HepG2 (cell line): Measurements from ENCODE around the gene LIPE.

Experiments
- CREB1 ChIP-seq, 2 experiments: fragments of 450-650 bp in 1 of 2; IDR thresholded peaks; 2 replicates each; pipeline ENCODE4 v1.6.1; 2016 to 2017; ENCODE audit warnings: control low read depth in 1 of 2, mild to moderate bottlenecking in 1 of 2, missing compliant biosample characterization in 1 of 2, missing genetic modification characterization in 1 of 2
- HNRNPH1 ChIP-seq: fragments of 200-400 bp; formaldehyde crosslinking; optimal IDR thresholded peaks from 2 replicates; pipeline ENCODE3; 2017; ENCODE audit warnings: mild to moderate bottlenecking, low read depth, low read length
- PAF1 ChIP-seq: IDR thresholded peaks from 2 replicates; pipeline ENCODE4 v1.6.1; 2016; ENCODE audit warnings: missing genetic modification reagents, missing compliant biosample characterization
- POLR2A ChIP-seq, 2 experiments: IDR thresholded peaks; 2 replicates each; pipeline ENCODE4 v1.6.1; 2011; ENCODE audit warnings: low read depth in 2 of 2, low read length in 2 of 2, mild to moderate bottlenecking in 1 of 2, moderate library complexity in 1 of 2; ENCODE audit not compliant: insufficient read depth in 1 of 2
- RAD21 ChIP-seq: fragments of 450-650 bp; formaldehyde crosslinking; IDR thresholded peaks from 2 replicates; pipeline ENCODE4 v1.5.0; 2020; ENCODE audit warnings: mild to moderate bottlenecking
- REST ChIP-seq, 2 experiments: IDR thresholded peaks; 2 replicates each; pipeline ENCODE4 v1.6.1; 2011 to 2012; ENCODE audit warnings: low read length in 2 of 2, borderline replicate concordance in 1 of 2, low read depth in 1 of 2, mild to moderate bottlenecking in 1 of 2, moderate library complexity in 1 of 2
- SIX1 ChIP-seq: sonication (generic); formaldehyde crosslinking; IDR thresholded peaks from 2 replicates; pipeline ENCODE4 v1.4.0; 2020; ENCODE audit warnings: missing genetic modification reagents, borderline replicate concordance
- SUZ12 ChIP-seq: fragments of 150-350 bp; IDR thresholded peaks from 2 replicates; pipeline ENCODE4 v1.6.1; 2014; ENCODE audit warnings: low read depth, low read length
- ZNF530 ChIP-seq: sonication (generic); formaldehyde crosslinking; IDR thresholded peaks from 2 replicates; pipeline ENCODE4 v1.5.0; 2020; ENCODE audit warnings: low read depth, mild to moderate bottlenecking, missing genetic modification reagents
- ZNF746 ChIP-seq: sonication (generic); formaldehyde crosslinking; IDR thresholded peaks from 2 replicates; pipeline ENCODE4 v1.8.0; 2022; ENCODE audit warnings: mild to moderate bottlenecking, missing genetic modification reagents
- TF ChIP-seq, protein P1 (sequence below), 2 experiments: sonication (generic) in 1 of 2; formaldehyde crosslinking in 1 of 2; IDR thresholded peaks; 2 replicates each; pipeline versions ENCODE4 v1.4.0 to v1.6.1; 2018 to 2020; ENCODE audit warnings: missing genetic modification reagents in 2 of 2, borderline replicate concordance in 1 of 2, low read depth in 1 of 2, mild to moderate bottlenecking in 1 of 2, missing biosample characterization in 1 of 2
- TF ChIP-seq, protein P2 (sequence below): sonication (generic); formaldehyde crosslinking; IDR thresholded peaks from 2 replicates; pipeline ENCODE4 v1.5.0; 2020; ENCODE audit warnings: mild to moderate bottlenecking, missing genetic modification reagents, moderate library complexity
- TF ChIP-seq, protein P3 (sequence below): IDR thresholded peaks from 2 replicates; pipeline ENCODE4 v1.4.0; 2020; ENCODE audit warnings: mild to moderate bottlenecking, missing genetic modification reagents

- TF ChIP-seq, protein P1, sequence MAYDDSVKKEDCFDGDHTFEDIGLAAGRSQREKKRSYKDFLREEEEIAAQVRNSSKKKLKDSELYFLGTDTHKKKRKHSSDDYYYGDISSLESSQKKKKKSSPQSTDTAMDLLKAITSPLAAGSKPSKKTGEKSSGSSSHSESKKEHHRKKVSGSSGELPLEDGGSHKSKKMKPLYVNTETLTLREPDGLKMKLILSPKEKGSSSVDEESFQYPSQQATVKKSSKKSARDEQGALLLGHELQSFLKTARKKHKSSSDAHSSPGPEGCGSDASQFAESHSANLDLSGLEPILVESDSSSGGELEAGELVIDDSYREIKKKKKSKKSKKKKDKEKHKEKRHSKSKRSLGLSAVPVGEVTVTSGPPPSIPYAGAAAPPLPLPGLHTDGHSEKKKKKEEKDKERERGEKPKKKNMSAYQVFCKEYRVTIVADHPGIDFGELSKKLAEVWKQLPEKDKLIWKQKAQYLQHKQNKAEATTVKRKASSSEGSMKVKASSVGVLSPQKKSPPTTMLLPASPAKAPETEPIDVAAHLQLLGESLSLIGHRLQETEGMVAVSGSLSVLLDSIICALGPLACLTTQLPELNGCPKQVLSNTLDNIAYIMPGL (CRISPR knock-in tag; IDR thresholded peaks at IDR 0.05; ENCODE audit: borderline replicate concordance in 1 of 2, low read depth in 1 of 2): no peak
- TF ChIP-seq, protein P2, sequence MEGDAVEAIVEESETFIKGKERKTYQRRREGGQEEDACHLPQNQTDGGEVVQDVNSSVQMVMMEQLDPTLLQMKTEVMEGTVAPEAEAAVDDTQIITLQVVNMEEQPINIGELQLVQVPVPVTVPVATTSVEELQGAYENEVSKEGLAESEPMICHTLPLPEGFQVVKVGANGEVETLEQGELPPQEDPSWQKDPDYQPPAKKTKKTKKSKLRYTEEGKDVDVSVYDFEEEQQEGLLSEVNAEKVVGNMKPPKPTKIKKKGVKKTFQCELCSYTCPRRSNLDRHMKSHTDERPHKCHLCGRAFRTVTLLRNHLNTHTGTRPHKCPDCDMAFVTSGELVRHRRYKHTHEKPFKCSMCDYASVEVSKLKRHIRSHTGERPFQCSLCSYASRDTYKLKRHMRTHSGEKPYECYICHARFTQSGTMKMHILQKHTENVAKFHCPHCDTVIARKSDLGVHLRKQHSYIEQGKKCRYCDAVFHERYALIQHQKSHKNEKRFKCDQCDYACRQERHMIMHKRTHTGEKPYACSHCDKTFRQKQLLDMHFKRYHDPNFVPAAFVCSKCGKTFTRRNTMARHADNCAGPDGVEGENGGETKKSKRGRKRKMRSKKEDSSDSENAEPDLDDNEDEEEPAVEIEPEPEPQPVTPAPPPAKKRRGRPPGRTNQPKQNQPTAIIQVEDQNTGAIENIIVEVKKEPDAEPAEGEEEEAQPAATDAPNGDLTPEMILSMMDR (CRISPR knock-in tag): no peak
- TF ChIP-seq REST (IDR thresholded peaks at IDR 0.05; ENCODE audit: borderline replicate concordance in 1 of 2, low read depth in 1 of 2, low read length in 2 of 2): no peak
- no peak for TF ChIP-seq ZNF746 (CRISPR knock-in tag)
- TF ChIP-seq, protein P3, sequence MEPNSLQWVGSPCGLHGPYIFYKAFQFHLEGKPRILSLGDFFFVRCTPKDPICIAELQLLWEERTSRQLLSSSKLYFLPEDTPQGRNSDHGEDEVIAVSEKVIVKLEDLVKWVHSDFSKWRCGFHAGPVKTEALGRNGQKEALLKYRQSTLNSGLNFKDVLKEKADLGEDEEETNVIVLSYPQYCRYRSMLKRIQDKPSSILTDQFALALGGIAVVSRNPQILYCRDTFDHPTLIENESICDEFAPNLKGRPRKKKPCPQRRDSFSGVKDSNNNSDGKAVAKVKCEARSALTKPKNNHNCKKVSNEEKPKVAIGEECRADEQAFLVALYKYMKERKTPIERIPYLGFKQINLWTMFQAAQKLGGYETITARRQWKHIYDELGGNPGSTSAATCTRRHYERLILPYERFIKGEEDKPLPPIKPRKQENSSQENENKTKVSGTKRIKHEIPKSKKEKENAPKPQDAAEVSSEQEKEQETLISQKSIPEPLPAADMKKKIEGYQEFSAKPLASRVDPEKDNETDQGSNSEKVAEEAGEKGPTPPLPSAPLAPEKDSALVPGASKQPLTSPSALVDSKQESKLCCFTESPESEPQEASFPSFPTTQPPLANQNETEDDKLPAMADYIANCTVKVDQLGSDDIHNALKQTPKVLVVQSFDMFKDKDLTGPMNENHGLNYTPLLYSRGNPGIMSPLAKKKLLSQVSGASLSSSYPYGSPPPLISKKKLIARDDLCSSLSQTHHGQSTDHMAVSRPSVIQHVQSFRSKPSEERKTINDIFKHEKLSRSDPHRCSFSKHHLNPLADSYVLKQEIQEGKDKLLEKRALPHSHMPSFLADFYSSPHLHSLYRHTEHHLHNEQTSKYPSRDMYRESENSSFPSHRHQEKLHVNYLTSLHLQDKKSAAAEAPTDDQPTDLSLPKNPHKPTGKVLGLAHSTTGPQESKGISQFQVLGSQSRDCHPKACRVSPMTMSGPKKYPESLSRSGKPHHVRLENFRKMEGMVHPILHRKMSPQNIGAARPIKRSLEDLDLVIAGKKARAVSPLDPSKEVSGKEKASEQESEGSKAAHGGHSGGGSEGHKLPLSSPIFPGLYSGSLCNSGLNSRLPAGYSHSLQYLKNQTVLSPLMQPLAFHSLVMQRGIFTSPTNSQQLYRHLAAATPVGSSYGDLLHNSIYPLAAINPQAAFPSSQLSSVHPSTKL (CRISPR knock-in tag): no peak
- TF ChIP-seq SUZ12: no peak
- no peak for TF ChIP-seq PAF1 (CRISPR knock-in tag)
- no peak for TF ChIP-seq RAD21 (CRISPR knock-in tag)
- no peak for TF ChIP-seq SIX1 (CRISPR knock-in tag)
- TF ChIP-seq CREB1 (IDR thresholded peaks at IDR 0.05): no peak
- TF ChIP-seq CREB1 (CRISPR knock-in tag; IDR thresholded peaks at IDR 0.05): no peak
- TF ChIP-seq HNRNPH1: no peak
- no peak for TF ChIP-seq POLR2A (IDR thresholded peaks at IDR 0.05; ENCODE audit: insufficient read depth in 1 of 2, low read depth in 2 of 2, low read length in 2 of 2)
- no peak for TF ChIP-seq ZNF530 (CRISPR knock-in tag)
Measured at GRCh38 chr19:42465827-42466280, 38.7 kb upstream of the LIPE start.
